Cardiac muscle cell (in vitro differentiated cells and primary cell): ENCODE data around the gene MUC5B. TPM values are rescaled to one million over a fixed set of nuclear protein-coding genes. Genes with fewer than 3 reads are reported as not detected.

ENCODE experiments used
- DNase-seq, 2 donors: peaks; one replicate each; pipeline versions ENCODE4 v3.0.0 to v3.0.0-alpha.2; 2010 to 2017; ENCODE audit warnings: low read depth in 1 of 2, low spot score in 1 of 2
- H3K27ac ChIP-seq: fragments of 200-600 bp; sonication (generic); 2 replicates; pipeline ENCODE4 v1.5.1; 2016
- H3K27me3 ChIP-seq: fragments of 200-600 bp; sonication (generic); 2 replicates; pipeline ENCODE4 v1.6.0; 2016; ENCODE audit warnings: control low read depth
- H3K36me3 ChIP-seq: fragments of 200-600 bp; sonication (generic); 2 replicates; pipeline ENCODE4 v1.5.1; 2016; ENCODE audit warnings: control low read depth
- H3K4me1 ChIP-seq: fragments of 200-600 bp; sonication (generic); 2 replicates; pipeline ENCODE4 v1.8.1; 2017; ENCODE audit warnings: low read depth, mild to moderate bottlenecking, mixed run types
- H3K4me3 ChIP-seq: fragments of 200-600 bp; sonication (generic); 2 replicates; pipeline ENCODE4 v1.5.1; 2016; ENCODE audit warnings: mild to moderate bottlenecking
- H3K9me3 ChIP-seq: fragments of 200-600 bp; sonication (generic); 2 replicates; pipeline ENCODE4 v1.5.1; 2017; ENCODE audit warnings: low read depth, mild to moderate bottlenecking, control low read depth
- polyA plus RNA-seq: library from polyadenylated mRNA; unstranded; fragments of >200 nt; fragmentation: Nextera tagmentation; extraction: Ambion mirVana; gene quantifications from 2 replicates; pipeline ENCODE4 v1.2.1, GENCODE V29; 2016
- total RNA-seq: library from RNA; depleted of rRNA; stranded (reverse); fragments of >200 nt; gene quantifications from 2 replicates; pipeline ENCODE4 v1.2.3, GENCODE V29; 2016
- TF ChIP-seq, protein P1 (sequence below): IDR thresholded peaks from 2 replicates; pipeline ENCODE4 v1.5.1; 2012; ENCODE audit warnings: low read depth, mild to moderate bottlenecking, low read length

Gene MUC5B
- total and polyA plus RNA-seq, 2 experiments from 2014 or later: not detected

DNA sequence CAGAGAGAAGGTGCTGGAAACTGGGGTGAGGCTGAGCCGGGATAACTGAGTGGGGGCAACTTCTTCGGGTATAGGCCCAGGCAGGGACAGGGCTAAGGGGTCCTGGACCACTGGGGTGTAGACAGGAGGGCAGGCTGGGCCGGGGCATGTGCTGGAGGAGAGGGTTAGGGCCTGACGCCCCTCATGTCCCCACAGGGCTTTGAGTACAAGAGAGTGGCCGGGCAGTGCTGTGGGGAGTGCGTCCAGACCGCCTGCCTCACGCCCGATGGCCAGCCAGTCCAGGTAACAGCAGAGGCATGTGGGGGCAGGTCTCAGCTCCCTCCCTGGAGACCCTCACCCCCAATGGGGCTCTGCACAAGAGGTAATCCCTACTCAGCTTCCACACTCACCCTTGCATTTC, 36.7 kb downstream of the MUC5B start:
- Histone ChIP-seq H3K27ac (no peak overlapping the region), H3K4me1 (peaks cover 4% of the 10 kb centered on the region), H3K4me3 (no peak overlapping the region), H3K9me3 (no peaks in the 10 kb centered on the region), H3K36me3 (no peaks in the 10 kb centered on the region), H3K27me3 (no peaks in the 10 kb centered on the region)
- TF ChIP-seq, protein P1, sequence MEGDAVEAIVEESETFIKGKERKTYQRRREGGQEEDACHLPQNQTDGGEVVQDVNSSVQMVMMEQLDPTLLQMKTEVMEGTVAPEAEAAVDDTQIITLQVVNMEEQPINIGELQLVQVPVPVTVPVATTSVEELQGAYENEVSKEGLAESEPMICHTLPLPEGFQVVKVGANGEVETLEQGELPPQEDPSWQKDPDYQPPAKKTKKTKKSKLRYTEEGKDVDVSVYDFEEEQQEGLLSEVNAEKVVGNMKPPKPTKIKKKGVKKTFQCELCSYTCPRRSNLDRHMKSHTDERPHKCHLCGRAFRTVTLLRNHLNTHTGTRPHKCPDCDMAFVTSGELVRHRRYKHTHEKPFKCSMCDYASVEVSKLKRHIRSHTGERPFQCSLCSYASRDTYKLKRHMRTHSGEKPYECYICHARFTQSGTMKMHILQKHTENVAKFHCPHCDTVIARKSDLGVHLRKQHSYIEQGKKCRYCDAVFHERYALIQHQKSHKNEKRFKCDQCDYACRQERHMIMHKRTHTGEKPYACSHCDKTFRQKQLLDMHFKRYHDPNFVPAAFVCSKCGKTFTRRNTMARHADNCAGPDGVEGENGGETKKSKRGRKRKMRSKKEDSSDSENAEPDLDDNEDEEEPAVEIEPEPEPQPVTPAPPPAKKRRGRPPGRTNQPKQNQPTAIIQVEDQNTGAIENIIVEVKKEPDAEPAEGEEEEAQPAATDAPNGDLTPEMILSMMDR: no peak
- no peak for DNase-seq

GRCh38 chr11:1260023-1260501, 37.2 kb downstream of the MUC5B start:
- H3K4me3 ChIP-seq: no peak overlapping the region
- peak in 1 of 2 donors; percentile 14 for DNase-seq
- H3K27me3 ChIP-seq: no peaks in the 10 kb centered on the region
- H3K27ac ChIP-seq: no peak overlapping the region
- H3K4me1 ChIP-seq: peaks cover 4% of the 10 kb centered on the region
- TF ChIP-seq, protein P1: no peak
- H3K9me3 ChIP-seq: no peaks in the 10 kb centered on the region
- H3K36me3 ChIP-seq: no peaks in the 10 kb centered on the region

GRCh38 chr11:1260620-1261019, 37.8 kb downstream of the MUC5B start:
- Histone ChIP-seq H3K36me3 (no peaks in the 10 kb centered on the region), H3K4me1 (peaks cover 4% of the 10 kb centered on the region), H3K27me3 (no peaks in the 10 kb centered on the region), H3K27ac (no peak overlapping the region), H3K9me3 (no peaks in the 10 kb centered on the region), H3K4me3 (no peak overlapping the region)
- TF ChIP-seq, protein P1: no peak
- DNase-seq: no peak

GRCh38 chr11:1261241-1262071, 38.6 kb downstream of the MUC5B start:
- peaks cover 4% of the 10 kb centered on the region for H3K4me1 ChIP-seq
- H3K9me3 ChIP-seq: no peaks in the 10 kb centered on the region
- H3K4me3 ChIP-seq: no peak overlapping the region
- TF ChIP-seq, protein P1: no peak
- H3K36me3 ChIP-seq: no peaks in the 10 kb centered on the region
- no peak for DNase-seq
- H3K27ac ChIP-seq: no peak overlapping the region
- H3K27me3 ChIP-seq: no peaks in the 10 kb centered on the region

- no peaks in the 10 kb centered on the region for H3K36me3 ChIP-seq
- peak; percentile 93 to 96 for DNase-seq
- peak overlapping the region; percentile 28 for H3K4me3 ChIP-seq
- peak overlapping the region; percentile 53 for H3K27ac ChIP-seq
- no peaks in the 10 kb centered on the region for H3K9me3 ChIP-seq
- H3K27me3 ChIP-seq: no peaks in the 10 kb centered on the region
- H3K4me1 ChIP-seq: peaks cover 4% of the 10 kb centered on the region
- TF ChIP-seq, protein P1: no peak
Measured at GRCh38 chr11:1262172-1263006, 39.5 kb downstream of the MUC5B start.
